ENCODE data around the gene UGT1A7.
"Not testable (repeated sequence)": the region's sequence is repeated elsewhere in the genome, so short reads cannot be mapped to it uniquely, and the experiment has no call there.

Gene UGT1A7

GRCh38 chr2:233681521-233682099, at the start of gene UGT1A7:
UGT1A7 (plus strand) TSS chr2:233681901; CDS start chr2:233681938, 37 bp downstream.
- DNase-seq (ENCODE audit: low spot score) = no peak
- no peak for TF ChIP-seq CTCF (IDR thresholded peaks at IDR 0.05; ENCODE audit: extremely low read depth, missing control alignments)

DNA sequence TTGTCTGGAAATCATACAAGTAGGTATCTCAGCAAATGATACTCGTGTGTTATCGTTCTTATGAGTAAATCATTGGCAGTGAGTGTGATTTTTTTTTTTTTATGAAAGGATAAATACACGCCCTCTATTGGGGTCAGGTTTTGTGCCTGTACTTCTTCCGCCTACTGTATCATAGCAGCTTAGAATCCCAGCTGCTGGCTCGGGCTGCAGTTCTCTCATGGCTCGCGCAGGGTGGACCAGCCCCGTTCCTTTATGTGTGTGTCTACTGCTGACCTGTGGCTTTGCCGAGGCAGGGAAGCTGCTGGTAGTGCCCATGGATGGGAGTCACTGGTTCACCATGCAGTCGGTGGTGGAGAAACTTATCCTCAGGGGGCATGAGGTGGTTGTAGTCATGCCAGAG, 45.4 kb upstream of the UGT1A7 start, which contains the start of gene UGT1A10:
Gene UGT1A10 (plus strand): TSS at position 143 of the 400 bp plus-strand sequence. CDS start 75 bp downstream, at position 218.
- DNase-seq (ENCODE audit: low spot score) = not testable (repeated sequence)

DNA sequence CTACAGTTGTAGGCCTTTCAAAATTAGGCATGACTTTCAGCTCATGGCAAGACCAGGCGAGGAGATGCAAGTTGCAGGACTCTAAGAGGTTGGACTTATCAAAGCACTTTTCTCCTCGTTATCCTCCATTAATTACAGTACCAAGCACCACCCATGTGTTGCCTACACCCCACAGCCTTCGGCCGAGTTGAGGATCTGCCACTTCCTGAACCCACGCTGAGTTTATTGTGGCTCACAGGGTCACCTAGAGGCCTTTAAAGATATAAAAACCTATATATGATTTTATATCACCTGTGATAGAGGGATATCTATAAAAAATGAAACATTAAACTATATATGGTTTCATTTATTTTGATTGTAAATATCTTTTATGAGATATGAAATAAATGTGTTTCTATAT, 42.9 kb upstream of the UGT1A7 start:
- no peak for TF ChIP-seq CTCF (IDR thresholded peaks at IDR 0.05; ENCODE audit: extremely low read depth, missing control alignments)
- DNase-seq (ENCODE audit: low spot score) = no peak

- no peak for TF ChIP-seq CTCF (IDR thresholded peaks at IDR 0.05; ENCODE audit: extremely low read depth, missing control alignments)
- DNase-seq (ENCODE audit: low spot score) = no peak
Measured at GRCh38 chr2:233639860-233640259, 41.8 kb upstream of the UGT1A7 start.

GRCh38 chr2:233643128-233643527, 38.6 kb upstream of the UGT1A7 start:
- DNase-seq (ENCODE audit: low spot score) = no peak
- no peak for TF ChIP-seq CTCF (IDR thresholded peaks at IDR 0.05; ENCODE audit: extremely low read depth, missing control alignments)

GRCh38 chr2:233646033-233646432, 35.7 kb upstream of the UGT1A7 start:
- DNase-seq (ENCODE audit: low spot score) = not testable (repeated sequence)

DNA sequence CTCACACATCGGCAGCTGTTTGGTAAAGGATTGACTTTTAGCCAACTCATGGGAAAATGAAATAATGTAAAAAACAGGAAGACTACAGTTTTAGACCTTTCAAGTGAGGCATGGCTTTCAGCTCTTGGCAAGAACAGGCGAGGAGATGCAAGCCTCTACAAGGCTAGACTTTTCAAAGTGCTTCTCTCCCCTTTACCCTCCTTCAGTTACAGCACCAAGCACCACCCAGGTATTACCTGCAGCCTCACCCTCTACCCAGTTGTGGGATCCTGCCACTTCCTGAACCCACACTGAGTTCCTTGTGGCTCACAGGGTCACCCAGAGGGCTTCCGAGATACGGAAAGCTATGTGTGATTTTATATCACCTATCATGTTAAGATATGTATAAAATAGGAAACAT, 30.7 kb upstream of the UGT1A7 start:
- no peak for TF ChIP-seq CTCF (IDR thresholded peaks at IDR 0.05; ENCODE audit: extremely low read depth, missing control alignments)
- no peak for DNase-seq (ENCODE audit: low spot score)

GRCh38 chr2:233651430-233651829, 30.3 kb upstream of the UGT1A7 start:
- no peak for DNase-seq (ENCODE audit: low spot score)
- TF ChIP-seq CTCF (IDR thresholded peaks at IDR 0.05; ENCODE audit: extremely low read depth, missing control alignments) = no peak
